Tibial artery (tissue), 4 donors: Measurements from ENCODE around the gene SNX25.

Experiments used
- DNase-seq, 2 donors: peaks; one replicate each; pipeline ENCODE4 v3.0.0-alpha.2; 2019
- H3K27ac ChIP-seq, 2 donors: fragments of 200-600 bp; sonication (generic) in 1 of 2; 1 replicate in 1 of 2; 2 replicates in 1 of 2; pipeline ENCODE4 v1.5.1; 2018 to 2019; ENCODE audit warnings: mild to moderate bottlenecking in 1 of 2
- H3K27me3 ChIP-seq, 2 donors: fragments of 200-600 bp; sonication (generic) in 1 of 2; one replicate each; pipeline versions ENCODE4 v1.5.1 to v1.6.0; 2016 to 2019
- H3K36me3 ChIP-seq, 3 donors: fragments of 200-600 bp; sonication (generic) in 2 of 3; one replicate each; pipeline ENCODE4 v1.5.1; 2016 to 2019; ENCODE audit warnings: mild to moderate bottlenecking in 2 of 3
- H3K4me1 ChIP-seq, 4 donors: fragments of 200-600 bp; sonication (generic) in 2 of 4; 1 replicate in 3 of 4; 2 replicates in 1 of 4; pipeline ENCODE4 v1.5.1; 2016 to 2019
- H3K4me3 ChIP-seq, 2 donors: fragments of 200-600 bp; sonication (generic) in 1 of 2; 1 replicate in 1 of 2; 2 replicates in 1 of 2; pipeline ENCODE4 v1.5.1; 2018 to 2019; ENCODE audit warnings: mild to moderate bottlenecking in 2 of 2
- H3K9me3 ChIP-seq, 3 donors: fragments of 200-600 bp; sonication (generic) in 1 of 3; one replicate each; pipeline ENCODE4 v1.5.1; 2016 to 2019
- CTCF ChIP-seq, 2 experiments: fragments of 200-600 bp in 1 of 2; fragments of 450-650 bp in 1 of 2; IDR thresholded peaks; one replicate each; pipeline ENCODE4 v1.5.1; 2017 to 2019; ENCODE audit warnings: antibody characterized with exemption in 2 of 2, mild to moderate bottlenecking in 1 of 2, moderate library complexity in 1 of 2
- intact Hi-C: fragments of 100-400 bp; cut with DNase I; formaldehyde crosslinking; loops from one replicate; pipeline ENCODE4 v1.15.0; 2023; ENCODE audit warnings: low total_unique reads

The SNX25 gene

DNA sequence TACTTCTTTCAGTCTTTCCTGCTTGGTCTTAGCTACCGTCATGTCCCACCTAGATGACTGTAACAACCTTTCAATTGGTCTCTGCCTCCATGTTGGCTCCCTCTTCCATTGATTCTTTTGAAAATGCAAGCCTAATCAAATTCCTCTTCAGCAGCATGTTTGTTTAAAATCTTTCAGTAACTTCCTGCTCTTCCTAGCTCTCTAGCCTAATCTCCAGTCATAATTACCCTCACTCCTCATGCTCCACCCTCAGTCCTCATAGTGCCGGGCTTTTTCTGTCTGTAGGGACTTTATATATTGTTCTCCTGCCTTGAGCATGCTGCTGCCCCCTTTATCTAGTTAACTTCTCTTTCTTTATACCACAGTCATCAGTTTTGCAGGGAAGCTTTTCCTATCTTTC lies 12.1 kb downstream of the SNX25 start:
- TF ChIP-seq CTCF (IDR thresholded peaks at IDR 0.05), result no peak
- no peaks in the 10 kb centered on the region for H3K9me3 ChIP-seq
- no peak for DNase-seq
- intact Hi-C loops, result loop anchor here (10.0 kb wide), 1 partner anchor 153 kb away; no protein-coding TSS in a partner anchor
- H3K36me3 ChIP-seq, result no peaks in the 10 kb centered on the region
- H3K27me3 ChIP-seq, result no peaks in the 10 kb centered on the region
- H3K27ac ChIP-seq, result no peak overlapping the region
- no peak overlapping the region for H3K4me3 ChIP-seq
- peaks cover 0 to 41% (median 10%) of the 10 kb centered on the region in 4 donors for H3K4me1 ChIP-seq

- Histone ChIP-seq H3K36me3 (no peaks in the 10 kb centered on the region), H3K4me1 (peaks cover 0 to 39% (median 11%) of the 10 kb centered on the region in 4 donors), H3K27ac (no peak overlapping the region), H3K27me3 (no peaks in the 10 kb centered on the region), H3K9me3 (no peaks in the 10 kb centered on the region), H3K4me3 (no peak overlapping the region)
- TF ChIP-seq CTCF (IDR thresholded peaks at IDR 0.05), result no peak
- intact Hi-C loops, result loop anchor here (10.0 kb wide), 1 partner anchor 153 kb away; no protein-coding TSS in a partner anchor
- no peak for DNase-seq
These were observed 12.5 kb downstream of the SNX25 start for GRCh38 chr4:185221912-185222311.

- Histone ChIP-seq H3K27me3 (no peaks in the 10 kb centered on the region), H3K4me3 (no peak overlapping the region), H3K4me1 (peaks cover 0 to 39% (median 14%) of the 10 kb centered on the region in 4 donors), H3K36me3 (no peaks in the 10 kb centered on the region), H3K9me3 (no peaks in the 10 kb centered on the region), H3K27ac (no peak overlapping the region)
- DNase-seq, result no peak
- TF ChIP-seq CTCF (IDR thresholded peaks at IDR 0.05), result no peak
- intact Hi-C loops, result loop anchor here (10.0 kb wide), 1 partner anchor 152 kb away; no protein-coding TSS in a partner anchor
These were observed 13.2 kb downstream of the SNX25 start for GRCh38 chr4:185222598-185222997.

DNA sequence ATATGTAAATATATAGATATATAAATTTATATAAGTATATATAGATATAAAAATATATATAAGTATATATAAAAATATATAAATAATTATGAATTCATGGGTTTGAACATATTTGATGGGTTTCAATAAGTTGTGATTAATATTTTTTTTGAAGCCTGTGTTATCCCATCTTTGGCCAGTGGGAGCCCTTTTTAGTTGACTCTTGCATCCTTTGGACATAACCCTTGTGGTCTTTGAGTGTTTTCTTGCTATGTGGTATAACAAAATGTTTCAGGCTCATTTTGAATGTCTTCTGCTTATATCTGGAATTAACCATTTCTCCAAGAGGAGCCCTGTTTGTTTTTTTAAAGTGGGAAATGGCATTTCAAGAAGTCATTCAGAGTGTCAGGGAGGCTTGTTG lies 15.2 kb downstream of the SNX25 start:
- H3K36me3 ChIP-seq, result no peaks in the 10 kb centered on the region
- intact Hi-C loops, result loop anchor here (10.0 kb wide), 1 partner anchor 150 kb away; no protein-coding TSS in a partner anchor
- H3K27me3 ChIP-seq, result no peaks in the 10 kb centered on the region
- peaks cover 0 to 35% (median 8%) of the 10 kb centered on the region in 4 donors for H3K4me1 ChIP-seq
- peak in 1 of 2 experiments; percentile 16 for TF ChIP-seq CTCF (IDR thresholded peaks at IDR 0.05)
- H3K4me3 ChIP-seq, result no peak overlapping the region
- DNase-seq, result no peak
- no peaks in the 10 kb centered on the region for H3K9me3 ChIP-seq
- H3K27ac ChIP-seq, result no peak overlapping the region

DNA sequence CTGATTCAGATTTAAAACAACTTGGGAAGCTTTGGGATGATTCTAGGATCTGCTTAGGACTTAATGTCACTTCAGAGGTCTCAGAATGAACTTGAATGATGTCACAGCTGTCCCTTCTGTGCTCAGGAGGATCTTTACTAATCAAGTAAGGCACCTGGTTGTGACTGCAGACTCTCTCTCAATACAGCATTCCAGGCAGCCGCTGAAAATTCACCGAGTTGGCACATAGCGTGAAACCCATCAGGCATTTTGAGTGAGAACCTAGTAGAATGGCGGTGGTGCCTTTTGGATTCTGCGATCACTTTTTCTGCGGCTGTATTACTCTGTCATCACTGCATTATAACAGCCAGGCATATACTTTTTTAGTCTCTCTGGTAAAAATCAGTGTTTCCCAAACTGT lies 16.5 kb downstream of the SNX25 start:
- no peak overlapping the region for H3K4me3 ChIP-seq
- no peak for TF ChIP-seq CTCF (IDR thresholded peaks at IDR 0.05)
- H3K9me3 ChIP-seq, result no peaks in the 10 kb centered on the region
- no peak for DNase-seq
- no peaks in the 10 kb centered on the region for H3K27me3 ChIP-seq
- H3K4me1 ChIP-seq, result peaks cover 0 to 23% (median 6%) of the 10 kb centered on the region in 4 donors
- intact Hi-C loops, result loop anchor here (10.0 kb wide), 1 partner anchor 149 kb away; no protein-coding TSS in a partner anchor
- no peaks in the 10 kb centered on the region for H3K36me3 ChIP-seq
- H3K27ac ChIP-seq, result no peak overlapping the region
